PC-3 (cell line): ENCODE data around the gene CLDN9.

Experiments used
- CTCF ChIP-seq: fragments of 300-600 bp; sonication (generic); conservative IDR thresholded peaks from 2 replicates; pipeline ENCODE4 v1.5.1; 2017; ENCODE audit warnings: antibody characterized with exemption, low read depth, mild to moderate bottlenecking, low read length
- EZH2 ChIP-seq: fragments of 300-600 bp; sonication (generic); IDR thresholded peaks from one replicate; pipeline ENCODE4 v1.6.1; 2017; ENCODE audit warnings: antibody characterized with exemption, mild to moderate bottlenecking, low read length; ENCODE audit not compliant: unreplicated experiment

GRCh38 chr16:3004781-3005284 lies 7.9 kb upstream of the CLDN9 start:
- TF ChIP-seq EZH2, result no peak
- no peak for TF ChIP-seq CTCF
